Mesenchymal stem cell (in vitro differentiated cells and primary cell): Measurements from ENCODE around the gene ARFGAP1.
"Not testable (repeated sequence)": the region's sequence is repeated elsewhere in the genome, so short reads cannot be mapped to it uniquely, and the experiment has no call there.

Experiments
- DNase-seq: peaks from one replicate; pipeline ENCODE4 v3.0.0-alpha.2; 2013
- H2AFZ ChIP-seq: one replicate; pipeline ENCODE4 v1.6.1; 2013; ENCODE audit warnings: low read depth, mild to moderate bottlenecking, control low read depth, inconsistent platforms, low read length, moderate library complexity
- H2AK5ac ChIP-seq: 2 replicates; pipeline ENCODE4 v1.6.1; 2013; ENCODE audit warnings: low read length, moderate library complexity, mild to moderate bottlenecking, inconsistent platforms; ENCODE audit not compliant: severe bottlenecking
- H2BK120ac ChIP-seq: one replicate; pipeline ENCODE4 v1.6.1; 2013; ENCODE audit warnings: low read depth, mild to moderate bottlenecking, inconsistent platforms, low read length, moderate library complexity
- H2BK12ac ChIP-seq, 2 experiments: one replicate each; pipeline ENCODE4 v1.6.1; 2013; ENCODE audit warnings: inconsistent platforms in 2 of 2, low read length in 2 of 2, mild to moderate bottlenecking in 2 of 2, moderate library complexity in 2 of 2, control low read depth in 1 of 2
- H2BK15ac ChIP-seq: one replicate; pipeline ENCODE4 v1.6.1; 2013; ENCODE audit warnings: mild to moderate bottlenecking, low read depth, inconsistent platforms; ENCODE audit not compliant: poor library complexity, severe bottlenecking
- H2BK5ac ChIP-seq: 2 replicates; pipeline ENCODE4 v1.6.1; 2013; ENCODE audit warnings: low read depth, mild to moderate bottlenecking, low read length, control low read depth, inconsistent platforms; ENCODE audit not compliant: poor library complexity, severe bottlenecking
- H3K14ac ChIP-seq, 2 experiments: one replicate each; pipeline ENCODE4 v1.6.1; 2013; ENCODE audit warnings: inconsistent platforms in 2 of 2, low read length in 2 of 2, control low read depth in 1 of 2, mild to moderate bottlenecking in 1 of 2, moderate library complexity in 1 of 2
- H3K18ac ChIP-seq, 2 experiments: one replicate each; pipeline ENCODE4 v1.6.1; 2013; ENCODE audit warnings: inconsistent platforms in 2 of 2, low read length in 2 of 2, control low read depth in 1 of 2, low read depth in 1 of 2, mild to moderate bottlenecking in 1 of 2
- H3K23ac ChIP-seq, 2 experiments: one replicate each; pipeline ENCODE4 v1.6.1; 2013; ENCODE audit warnings: inconsistent platforms in 2 of 2, low read length in 2 of 2, mild to moderate bottlenecking in 2 of 2, moderate library complexity in 2 of 2, control low read depth in 1 of 2
- H3K27ac ChIP-seq: 2 replicates; pipeline ENCODE4 v1.5.1; 2013; ENCODE audit warnings: mild to moderate bottlenecking, moderate library complexity, low read length, control low read depth, inconsistent platforms; ENCODE audit not compliant: poor library complexity, severe bottlenecking
- H3K27me3 ChIP-seq, 2 experiments: 2 replicates each; pipeline versions ENCODE4 v1.6.1 to v1.7.0; 2013; ENCODE audit warnings: low read length in 2 of 2, mild to moderate bottlenecking in 2 of 2, moderate library complexity in 2 of 2, control low read depth in 1 of 2, inconsistent platforms in 1 of 2; ENCODE audit not compliant: control insufficient read depth in 1 of 2, insufficient read depth in 1 of 2
- H3K36me3 ChIP-seq, 2 experiments: 2 replicates each; pipeline versions ENCODE4 v1.6.1 to v1.7.0; 2013; ENCODE audit warnings: low read length in 2 of 2, control low read depth in 1 of 2, inconsistent platforms in 1 of 2, low read depth in 1 of 2, mild to moderate bottlenecking in 1 of 2; ENCODE audit not compliant: insufficient read depth in 2 of 2, control insufficient read depth in 1 of 2
- H3K4ac ChIP-seq, 2 experiments: one replicate each; pipeline ENCODE4 v1.6.1; 2013; ENCODE audit warnings: inconsistent platforms in 2 of 2, low read length in 2 of 2, mild to moderate bottlenecking in 2 of 2, moderate library complexity in 2 of 2, control low read depth in 1 of 2, low read depth in 1 of 2
- H3K4me1 ChIP-seq: 2 replicates; pipeline ENCODE4 v1.6.1; 2013; ENCODE audit warnings: low read depth, low read length, control low read depth; ENCODE audit not compliant: control insufficient read depth, insufficient read depth
- H3K4me2 ChIP-seq: 2 replicates; pipeline ENCODE4 v1.6.1; 2013; ENCODE audit warnings: low read length, mild to moderate bottlenecking, inconsistent platforms; ENCODE audit not compliant: poor library complexity, severe bottlenecking
- H3K4me3 ChIP-seq, 2 experiments: 2 replicates each; pipeline versions ENCODE4 v1.5.1 to v1.7.0; 2013; ENCODE audit warnings: low read length in 2 of 2, mild to moderate bottlenecking in 2 of 2, control low read depth in 1 of 2, low read depth in 1 of 2; ENCODE audit not compliant: insufficient read depth in 1 of 2
- H3K79me1 ChIP-seq: replicated peaks from 2 replicates; pipeline ENCODE4 v1.6.1; 2013; ENCODE audit warnings: mild to moderate bottlenecking, control low read depth, low read length, inconsistent platforms; ENCODE audit not compliant: poor library complexity, severe bottlenecking
- H3K9ac ChIP-seq: 2 replicates; pipeline ENCODE4 v1.7.0; 2013; ENCODE audit warnings: mild to moderate bottlenecking, low read length, moderate library complexity
- H3K9me3 ChIP-seq: 2 replicates; pipeline ENCODE4 v1.7.0; 2013; ENCODE audit warnings: mild to moderate bottlenecking, low read length; ENCODE audit not compliant: control insufficient read depth
- H4K8ac ChIP-seq: one replicate; pipeline ENCODE4 v1.6.1; 2013; ENCODE audit warnings: inconsistent platforms, mild to moderate bottlenecking, low read length, moderate library complexity
- H4K91ac ChIP-seq: one replicate; pipeline ENCODE4 v1.6.1; 2013; ENCODE audit warnings: mild to moderate bottlenecking, low read length, inconsistent platforms
- whole genome bisulfite sequencing: methylation state at CpG from one replicate; pipeline ENCODE4 v1.1.7; 2013; ENCODE audit warnings: mixed read lengths; 5-methylcytosine and 5-hydroxymethylcytosine counted together

ARFGAP1 gene

GRCh38 chr20:63332488-63333240 lies 60.1 kb downstream of the ARFGAP1 start:
- no peak overlapping the region for H2BK12ac ChIP-seq
- H3K23ac ChIP-seq = no peak overlapping the region
- H2BK15ac ChIP-seq = no peak overlapping the region
- no peak overlapping the region for H3K27ac ChIP-seq
- no peak overlapping the region for H3K4me2 ChIP-seq
- H3K18ac ChIP-seq = no peak overlapping the region
- H3K27me3 ChIP-seq = peaks cover 30 to 55% of the 10 kb centered on the region in 2 experiments
- H3K4me1 ChIP-seq = peaks cover 4% of the 10 kb centered on the region
- no peak overlapping the region for H3K4me3 ChIP-seq
- H3K79me1 ChIP-seq = no peaks in the 10 kb centered on the region
- no peaks in the 10 kb centered on the region for H3K36me3 ChIP-seq
- no peak overlapping the region for H3K9ac ChIP-seq
- no peak for DNase-seq
- H2AFZ ChIP-seq = no peak overlapping the region
- H3K4ac ChIP-seq = no peak overlapping the region
- H4K91ac ChIP-seq = no peak overlapping the region
- H4K8ac ChIP-seq = no peak overlapping the region
- 82% methylated on average over 22 of the region's 22 CpGs for WGBS
- H3K14ac ChIP-seq = no peak overlapping the region
- no peak overlapping the region for H2AK5ac ChIP-seq
- no peak overlapping the region for H2BK5ac ChIP-seq
- H3K9me3 ChIP-seq = peaks cover 11% of the 10 kb centered on the region
- no peak overlapping the region for H2BK120ac ChIP-seq

- H2BK120ac ChIP-seq = no peak overlapping the region
- H3K4me3 ChIP-seq = peak overlapping the region in 1 of 2 experiments; percentile 20
- no peak overlapping the region for H2BK12ac ChIP-seq
- H2AFZ ChIP-seq = no peak overlapping the region
- H3K27ac ChIP-seq = no peak overlapping the region
- no peaks in the 10 kb centered on the region for H3K79me1 ChIP-seq
- no peak for DNase-seq
- H3K9me3 ChIP-seq = peaks cover 11% of the 10 kb centered on the region
- H2BK5ac ChIP-seq = no peak overlapping the region
- no peak overlapping the region for H4K8ac ChIP-seq
- H3K36me3 ChIP-seq = no peaks in the 10 kb centered on the region
- no peak overlapping the region for H3K18ac ChIP-seq
- H3K4me1 ChIP-seq = peaks cover 6% of the 10 kb centered on the region
- no peak overlapping the region for H2AK5ac ChIP-seq
- no peak overlapping the region for H4K91ac ChIP-seq
- no peak overlapping the region for H2BK15ac ChIP-seq
- H3K9ac ChIP-seq = no peak overlapping the region
- no peak overlapping the region for H3K4me2 ChIP-seq
- no peak overlapping the region for H3K4ac ChIP-seq
- 90% methylated on average over 19 of the region's 19 CpGs for WGBS
- H3K14ac ChIP-seq = no peak overlapping the region
- no peak overlapping the region for H3K23ac ChIP-seq
- H3K27me3 ChIP-seq = peaks cover 37 to 55% of the 10 kb centered on the region in 2 experiments
Measured at GRCh38 chr20:63333241-63333836, 60.7 kb downstream of the ARFGAP1 start.

GRCh38 chr20:63334356-63334755 lies 61.7 kb downstream of the ARFGAP1 start:
- H3K4me3 ChIP-seq = no peak overlapping the region
- no peak overlapping the region for H3K27ac ChIP-seq
- peaks cover 11% of the 10 kb centered on the region for H3K9me3 ChIP-seq
- 77% methylated on average over 7 of the region's 8 CpGs for WGBS
- no peak overlapping the region for H2AK5ac ChIP-seq
- H2BK5ac ChIP-seq = no peak overlapping the region
- H3K18ac ChIP-seq = no peak overlapping the region
- H3K9ac ChIP-seq = no peak overlapping the region
- no peaks in the 10 kb centered on the region for H3K36me3 ChIP-seq
- H2BK120ac ChIP-seq = no peak overlapping the region
- peaks cover 43 to 55% of the 10 kb centered on the region in 2 experiments for H3K27me3 ChIP-seq
- H2BK12ac ChIP-seq = no peak overlapping the region
- H3K23ac ChIP-seq = no peak overlapping the region
- no peaks in the 10 kb centered on the region for H3K79me1 ChIP-seq
- H3K4me1 ChIP-seq = peaks cover 3% of the 10 kb centered on the region
- no peak overlapping the region for H2AFZ ChIP-seq
- no peak overlapping the region for H3K14ac ChIP-seq
- DNase-seq = no peak
- no peak overlapping the region for H4K91ac ChIP-seq
- no peak overlapping the region for H3K4ac ChIP-seq
- H4K8ac ChIP-seq = no peak overlapping the region
- no peak overlapping the region for H3K4me2 ChIP-seq
- H2BK15ac ChIP-seq = no peak overlapping the region

DNA sequence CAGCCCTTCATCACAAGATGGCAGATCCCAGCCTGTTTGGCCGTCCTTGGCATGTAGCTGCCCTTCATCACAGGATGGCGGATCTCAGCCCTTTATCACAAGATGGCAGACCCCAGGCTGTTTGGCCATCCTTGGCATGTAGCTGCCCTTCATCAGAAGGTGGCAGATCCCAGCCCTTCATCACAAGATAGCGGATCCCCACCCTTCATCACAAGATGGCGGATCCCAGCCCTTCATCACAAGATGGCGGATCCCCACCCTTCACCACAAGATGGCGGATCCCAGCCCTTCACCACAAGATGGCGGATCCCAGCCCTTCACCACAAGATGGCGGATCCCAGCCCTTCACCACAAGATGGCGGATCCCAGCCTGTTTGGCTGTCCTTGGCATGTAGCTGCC lies 62.4 kb downstream of the ARFGAP1 start:
- H3K9ac ChIP-seq, H3K18ac ChIP-seq, H4K8ac ChIP-seq, H2BK120ac ChIP-seq, H3K36me3 ChIP-seq, H2BK12ac ChIP-seq, H2BK15ac ChIP-seq, H3K4me3 ChIP-seq, H2BK5ac ChIP-seq, H2AFZ ChIP-seq, H3K27ac ChIP-seq, H2AK5ac ChIP-seq, H3K4ac ChIP-seq, H3K23ac ChIP-seq, H3K4me1 ChIP-seq, DNase-seq, H4K91ac ChIP-seq, H3K14ac ChIP-seq, H3K79me1 ChIP-seq, H3K4me2 ChIP-seq: not testable (repeated sequence)
- 86% methylated on average over 9 of the region's 9 CpGs for WGBS
- Histone ChIP-seq H3K9me3 (peaks cover 11% of the 10 kb centered on the region), H3K27me3 (peaks cover 43 to 55% of the 10 kb centered on the region in 2 experiments)
